Natural killer cell (primary cell): ENCODE measurements around the gene TSHZ1. TPM values are rescaled to one million over a fixed set of nuclear protein-coding genes. Genes with fewer than 3 reads are reported as not detected.

Experiments
- ATAC-seq, 3 donors: fragments of 150-1000 bp in 2 of 3; fragments of 200-7000 bp in 1 of 3; cut with Tn5 transposase; 1 replicate in 1 of 3; 2 replicates in 2 of 3; pipeline ENCODE4 v1.10.0; 2021; ENCODE audit warnings: mild to moderate bottlenecking in 2 of 3, moderate library complexity in 2 of 3
- DNase-seq, 2 donors: peaks; one replicate each; pipeline versions ENCODE4 v3.0.0 to v3.0.0-alpha.2; 2013 to 2021; ENCODE audit warnings: mixed read lengths in 1 of 2
- H3K27ac ChIP-seq: one replicate; pipeline ENCODE4 v1.5.1; 2013; ENCODE audit warnings: mild to moderate bottlenecking, low read length
- H3K27me3 ChIP-seq: one replicate; pipeline ENCODE4 v1.6.1; 2013; ENCODE audit warnings: low read length; ENCODE audit not compliant: control insufficient read depth, insufficient read depth
- H3K36me3 ChIP-seq: one replicate; pipeline ENCODE4 v1.6.1; 2013; ENCODE audit warnings: low read length; ENCODE audit not compliant: control insufficient read depth, insufficient read depth
- H3K4me1 ChIP-seq: one replicate; pipeline ENCODE4 v1.6.1; 2013; ENCODE audit warnings: low read length; ENCODE audit not compliant: control insufficient read depth, insufficient read depth
- H3K4me3 ChIP-seq: one replicate; pipeline ENCODE4 v1.5.1; 2013; ENCODE audit warnings: low read length
- H3K9me3 ChIP-seq: one replicate; pipeline ENCODE4 v1.6.1; 2013; ENCODE audit warnings: low read length; ENCODE audit not compliant: control insufficient read depth, insufficient read depth
- H3K27ac Mint-ChIP-seq, 2 donors: one replicate each; pipeline ENCODE4 v1.8.0; 2022; ENCODE audit warnings: mild to moderate bottlenecking in 2 of 2, mixed read lengths in 2 of 2, moderate library complexity in 1 of 2
- H3K27me3 Mint-ChIP-seq, 2 donors: one replicate each; pipeline ENCODE4 v1.8.0; 2022; ENCODE audit warnings: low read depth in 2 of 2, mixed read lengths in 2 of 2
- H3K36me3 Mint-ChIP-seq: one replicate; pipeline ENCODE4 v1.8.0; 2022; ENCODE audit warnings: mixed read lengths
- H3K4me1 Mint-ChIP-seq, 2 donors: one replicate each; pipeline ENCODE4 v1.8.0; 2022; ENCODE audit warnings: mixed read lengths in 2 of 2
- H3K4me3 Mint-ChIP-seq: one replicate; pipeline ENCODE4 v1.8.0; 2022; ENCODE audit warnings: mild to moderate bottlenecking, moderate library complexity, mixed read lengths
- H3K9me3 Mint-ChIP-seq, 2 donors: one replicate each; pipeline ENCODE4 v1.8.0; 2022; ENCODE audit warnings: mixed read lengths in 2 of 2
- WGBS: methylation state at CpG from one replicate; pipeline ENCODE4 v1.1.7; 2013; ENCODE audit warnings: missing lambda C conversion rate; ENCODE audit not compliant: insufficient coverage; 5-methylcytosine and 5-hydroxymethylcytosine counted together
- intact Hi-C: fragments of 100-400 bp; cut with micrococcal nuclease; formaldehyde crosslinking; loops from one replicate; pipeline ENCODE4 v1.14.2; 2022
- total RNA-seq, 4 donors: library from RNA; stranded (reverse); fragments of 120-200 nt in 1 of 4; gene quantifications; one replicate each; pipeline versions ENCODE4 v1.2.3 to v1.2.4, GENCODE V29; 2013 to 2022
- TF ChIP-seq, protein P1 (sequence below): fragments of 200-600 bp; IDR thresholded peaks from one replicate; pipeline ENCODE4 v1.8.0; 2022; ENCODE audit warnings: antibody characterized with exemption

The TSHZ1 gene
- total RNA-seq, 3 donors from 2014 or later (not counting 1 experiment from before 2014, with no cell fraction given), result 44.3 to 51.6 (median 44.8) TPM

DNA sequence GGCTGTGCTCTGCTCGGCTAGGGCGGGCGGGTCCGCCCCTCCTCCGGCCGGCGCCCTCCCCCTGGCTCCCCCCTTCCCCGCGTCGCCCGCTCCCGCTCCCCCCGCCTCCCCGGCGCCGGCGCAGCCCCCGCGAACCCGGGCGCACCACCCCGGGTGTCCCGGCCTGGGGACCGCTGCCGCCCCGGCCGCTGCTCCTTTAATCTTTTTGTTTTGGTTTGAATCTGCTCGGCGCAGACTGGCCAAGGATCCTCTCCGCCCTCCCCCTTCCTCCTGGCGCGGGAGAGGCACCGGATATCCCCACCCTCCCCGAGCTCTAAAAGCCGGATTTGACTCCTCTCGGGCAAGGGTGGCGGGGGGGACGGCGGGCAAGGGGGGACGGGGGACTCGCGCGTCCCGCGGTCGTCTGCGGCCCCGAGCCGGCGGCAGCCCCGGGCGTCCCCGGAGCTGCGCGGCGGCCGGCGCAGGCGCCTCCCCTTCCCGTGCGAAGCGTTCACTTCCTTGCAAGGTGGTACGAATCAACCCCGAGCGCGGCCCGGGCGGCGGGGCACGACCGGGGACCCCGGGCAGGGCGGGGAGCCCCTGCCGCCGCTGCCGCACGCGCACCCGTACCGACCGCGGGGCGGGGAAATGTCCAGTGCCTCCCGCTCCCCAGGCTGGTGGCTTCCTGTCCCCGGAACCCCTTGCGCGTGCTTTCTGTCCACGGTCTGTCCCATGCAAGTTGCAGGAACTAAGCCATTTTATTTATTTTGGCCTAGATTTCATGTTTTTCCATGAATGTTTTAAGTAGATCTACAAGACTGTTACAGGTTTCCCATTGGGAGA is 1.3 kb upstream of the TSHZ1 start, which contains the start of gene PTGR3:
TSS of gene PTGR3 (minus strand) at position 11 of the 822 bp plus-strand sequence. CDS start 81 bp downstream, outside the sequence.
- under 1% methylated on average over 85 of the region's 88 CpGs for WGBS
- TF ChIP-seq, protein P1, sequence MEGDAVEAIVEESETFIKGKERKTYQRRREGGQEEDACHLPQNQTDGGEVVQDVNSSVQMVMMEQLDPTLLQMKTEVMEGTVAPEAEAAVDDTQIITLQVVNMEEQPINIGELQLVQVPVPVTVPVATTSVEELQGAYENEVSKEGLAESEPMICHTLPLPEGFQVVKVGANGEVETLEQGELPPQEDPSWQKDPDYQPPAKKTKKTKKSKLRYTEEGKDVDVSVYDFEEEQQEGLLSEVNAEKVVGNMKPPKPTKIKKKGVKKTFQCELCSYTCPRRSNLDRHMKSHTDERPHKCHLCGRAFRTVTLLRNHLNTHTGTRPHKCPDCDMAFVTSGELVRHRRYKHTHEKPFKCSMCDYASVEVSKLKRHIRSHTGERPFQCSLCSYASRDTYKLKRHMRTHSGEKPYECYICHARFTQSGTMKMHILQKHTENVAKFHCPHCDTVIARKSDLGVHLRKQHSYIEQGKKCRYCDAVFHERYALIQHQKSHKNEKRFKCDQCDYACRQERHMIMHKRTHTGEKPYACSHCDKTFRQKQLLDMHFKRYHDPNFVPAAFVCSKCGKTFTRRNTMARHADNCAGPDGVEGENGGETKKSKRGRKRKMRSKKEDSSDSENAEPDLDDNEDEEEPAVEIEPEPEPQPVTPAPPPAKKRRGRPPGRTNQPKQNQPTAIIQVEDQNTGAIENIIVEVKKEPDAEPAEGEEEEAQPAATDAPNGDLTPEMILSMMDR, result no peak
- H3K4me1 ChIP-seq, result peaks cover 39% of the 10 kb centered on the region
- peaks cover 3% of the 10 kb centered on the region for H3K27me3 ChIP-seq
- intact Hi-C loops, result loop anchor here (10.0 kb wide), 1 partner anchor 155 kb away; no protein-coding TSS in a partner anchor
- no peaks in the 10 kb centered on the region for H3K36me3 ChIP-seq
- Mint-ChIP-seq H3K9me3 (no peaks in the 10 kb centered on the region), H3K27me3 (peaks cover 3 to 12% of the 10 kb centered on the region in 2 donors), H3K4me3 (peak within 1 kb of the TSS; percentile 99), H3K4me1 (peaks cover 63 to 67% of the 10 kb centered on the region in 2 donors), H3K36me3 (peaks cover 7% of the 10 kb centered on the region), H3K27ac (peak within 1 kb of the TSS; percentile 98)
- peak; percentile 70 to 86 for DNase-seq
- peak within 1 kb of the TSS; percentile 90 for H3K27ac ChIP-seq
- H3K4me3 ChIP-seq, result peak within 1 kb of the TSS; percentile 93
- peak; percentile 52 to 76 (median 70) for ATAC-seq
- H3K9me3 ChIP-seq, result no peaks in the 10 kb centered on the region

DNA sequence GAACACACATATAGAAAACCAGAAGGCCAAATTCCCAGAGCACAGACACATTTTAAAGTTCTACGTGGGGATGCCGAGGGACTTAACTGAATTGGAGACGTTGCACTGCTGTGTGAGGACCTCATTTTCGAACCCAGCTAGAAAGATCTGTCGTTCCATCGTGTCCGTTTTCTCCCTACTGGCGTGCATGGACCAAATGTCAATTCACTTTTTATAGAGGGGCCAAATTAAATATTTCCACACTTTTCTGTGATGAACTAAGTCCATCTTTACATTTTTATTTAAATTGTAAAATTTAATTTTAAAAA is 692 bp upstream of the TSHZ1 start:
- WGBS, result 2% methylated on average over 8 of the region's 8 CpGs
- no peak for ATAC-seq
- no peaks in the 10 kb centered on the region for H3K9me3 Mint-ChIP-seq

DNA sequence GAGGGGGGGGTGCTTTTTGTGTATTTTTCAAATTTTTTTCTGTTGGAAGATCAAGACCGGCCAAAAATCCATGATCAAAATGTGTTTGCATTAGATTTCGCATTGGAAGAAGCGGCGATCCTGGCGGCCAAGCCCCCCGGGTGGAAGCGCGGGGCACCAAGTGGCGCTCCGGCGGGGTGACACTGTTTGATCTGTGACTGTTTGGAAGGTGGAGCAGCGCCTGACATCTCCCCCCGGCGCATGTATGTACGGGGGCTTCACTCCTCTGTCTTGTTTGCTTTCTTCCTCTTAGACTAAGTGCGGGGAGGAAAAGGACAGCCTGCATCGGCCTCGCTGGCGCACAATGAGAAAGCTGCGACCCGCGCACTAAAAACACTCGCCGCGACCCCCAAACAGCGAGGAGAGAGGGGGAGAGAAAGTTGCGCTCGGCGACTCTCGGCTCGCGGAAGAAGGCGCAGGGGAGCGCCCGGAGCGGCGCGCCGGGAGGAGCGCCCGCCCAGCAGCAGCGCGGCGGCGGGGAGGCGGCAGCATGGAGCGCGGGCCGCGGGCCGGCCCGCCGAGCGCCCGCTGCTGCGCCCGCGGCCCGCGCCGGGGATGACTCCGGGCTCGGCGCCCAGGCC is 515 bp downstream of the TSHZ1 start:
- H3K27me3 Mint-ChIP-seq, result peaks cover 0 to 2% of the 10 kb centered on the region in 2 donors
- peak overlapping the region; percentile 98 for H3K27ac Mint-ChIP-seq
- intact Hi-C loops, result no loop called here
- H3K4me3 Mint-ChIP-seq, result peak overlapping the region; percentile 99
- WGBS, result under 1% methylated on average over 64 of the region's 64 CpGs
- ATAC-seq (peak in 2 of 3 donors; percentile 6 to 9), DNase-seq (peak; percentile 29 to 66)
- peaks cover 7% of the 10 kb centered on the region for H3K36me3 Mint-ChIP-seq
- Histone ChIP-seq H3K4me1 (peaks cover 36% of the 10 kb centered on the region), H3K4me3 (peak overlapping the region; percentile 93), H3K36me3 (no peaks in the 10 kb centered on the region), H3K27me3 (no peaks in the 10 kb centered on the region), H3K9me3 (no peaks in the 10 kb centered on the region), H3K27ac (peak overlapping the region; percentile 90)
- TF ChIP-seq, protein P1, result no peak
- H3K9me3 Mint-ChIP-seq, result no peaks in the 10 kb centered on the region
- H3K4me1 Mint-ChIP-seq, result peaks cover 65 to 69% of the 10 kb centered on the region in 2 donors

More for the DNA sequence above, 692 bp upstream of the TSHZ1 start:
- intact Hi-C loops, result loop anchor here (1.0 to 10.0 kb wide), 3 partner anchors 37 to 613 kb away; partner anchors contain the start of gene ZNF407
- Histone ChIP-seq H3K36me3 (no peaks in the 10 kb centered on the region), H3K9me3 (no peaks in the 10 kb centered on the region), H3K4me1 (peaks cover 35% of the 10 kb centered on the region), H3K27ac (peak overlapping the region; percentile 90), H3K27me3 (peaks cover 3% of the 10 kb centered on the region), H3K4me3 (peak overlapping the region; percentile 93)
- Mint-ChIP-seq H3K27ac (peak overlapping the region; percentile 98), H3K36me3 (peaks cover 7% of the 10 kb centered on the region), H3K27me3 (peaks cover 3 to 12% of the 10 kb centered on the region in 2 donors), H3K4me1 (peaks cover 67 to 71% of the 10 kb centered on the region in 2 donors), H3K4me3 (peak overlapping the region; percentile 99)
- DNase-seq, result no peak
- TF ChIP-seq, protein P1, result no peak
